GM12872 (cell line): ENCODE measurements around the gene ADAMTS16.

Experiments
- CTCF ChIP-seq: IDR thresholded peaks from 3 replicates; pipeline ENCODE4 v1.5.1; 2011; ENCODE audit warnings: low read depth, mild to moderate bottlenecking, low read length, moderate library complexity; ENCODE audit not compliant: insufficient read depth

The ADAMTS16 gene

GRCh38 chr5:5273976-5274375, 133.8 kb downstream of the ADAMTS16 start:
- no peak for TF ChIP-seq CTCF

- TF ChIP-seq CTCF, result no peak
Observed at GRCh38 chr5:5275211-5275610, 135.1 kb downstream of the ADAMTS16 start.

- no peak for TF ChIP-seq CTCF
Observed at GRCh38 chr5:5276430-5276829, 136.3 kb downstream of the ADAMTS16 start.

- no peak for TF ChIP-seq CTCF
Observed at GRCh38 chr5:5276951-5277517, 136.9 kb downstream of the ADAMTS16 start.

- TF ChIP-seq CTCF, result no peak
Observed at GRCh38 chr5:5278201-5278814, 138.2 kb downstream of the ADAMTS16 start.

GRCh38 chr5:5278815-5279381, 138.8 kb downstream of the ADAMTS16 start:
- TF ChIP-seq CTCF, result no peak

GRCh38 chr5:5285906-5286305, 145.8 kb downstream of the ADAMTS16 start:
- TF ChIP-seq CTCF, result no peak
